WTC11 (cell line): Measurements from ENCODE around the gene SNRNP25. TPM values are rescaled to one million over a fixed set of nuclear protein-coding genes. Genes with fewer than 3 reads are reported as not detected.

Experiments
- ATAC-seq: fragments of 200-7000 bp; cut with Tn5 transposase; 2 replicates; pipeline ENCODE4 v1.10.0; 2021; ENCODE audit warnings: mild to moderate bottlenecking, moderate library complexity
- CTCF ChIA-PET: fragments of 300-600 bp; sonication (Branson Sonifier 250); formaldehyde crosslinking; loops from one replicate; lab custom pipeline; 2021; ENCODE audit warnings: antibody characterized with exemption; lab: Charles Lee
- POLR2A ChIA-PET: fragments of 350-600 bp; sonication (Branson Sonifier 250); formaldehyde crosslinking; loops from one replicate; lab custom pipeline; 2021; ENCODE audit warnings: antibody characterized with exemption; lab: Charles Lee
- DNase-seq: peaks from one replicate; pipeline ENCODE4 v3.0.0; 2021; ENCODE audit warnings: low spot score
- H3K27ac Mint-ChIP-seq: 2 replicates; pipeline ENCODE4 v1.8.0; 2021; ENCODE audit warnings: mixed read lengths
- H3K27me3 Mint-ChIP-seq: 2 replicates; pipeline ENCODE4 v1.8.0; 2021; ENCODE audit warnings: low read depth, mild to moderate bottlenecking, moderate library complexity, mixed read lengths
- H3K36me3 Mint-ChIP-seq: 2 replicates; pipeline ENCODE4 v1.8.0; 2021; ENCODE audit warnings: mixed read lengths
- H3K4me1 Mint-ChIP-seq: 2 replicates; pipeline ENCODE4 v1.8.0; 2022; ENCODE audit warnings: mixed read lengths
- H3K4me3 Mint-ChIP-seq: 2 replicates; pipeline ENCODE4 v1.8.0; 2021; ENCODE audit warnings: mild to moderate bottlenecking, moderate library complexity, mixed read lengths
- H3K9me3 Mint-ChIP-seq: 2 replicates; pipeline ENCODE4 v1.8.0; 2021; ENCODE audit warnings: mixed read lengths
- AR ChIP-seq: fragments of 250-450 bp; sonication (Bioruptor Pico); IDR thresholded peaks from 2 replicates; pipeline ENCODE4 v1.9.0; 2021; ENCODE audit warnings: mild to moderate bottlenecking
- E2F5 ChIP-seq: sonication (generic); formaldehyde crosslinking; IDR thresholded peaks from 2 replicates; pipeline ENCODE4 v1.8.1; 2022; ENCODE audit warnings: mild to moderate bottlenecking, moderate library complexity, missing genetic modification reagents
- ELF4 ChIP-seq: sonication (generic); formaldehyde crosslinking; IDR thresholded peaks from 2 replicates; pipeline ENCODE4 v1.8.1; 2022; ENCODE audit warnings: low read depth, mild to moderate bottlenecking, moderate library complexity, missing genetic modification reagents
- FOXK1 ChIP-seq: sonication (generic); formaldehyde crosslinking; IDR thresholded peaks from 2 replicates; pipeline ENCODE4 v1.8.0; 2022; ENCODE audit warnings: mild to moderate bottlenecking, moderate library complexity, missing genetic modification reagents
- FOXP4 ChIP-seq: sonication (generic); formaldehyde crosslinking; IDR thresholded peaks from 2 replicates; pipeline ENCODE4 v1.8.0; 2022; ENCODE audit warnings: mild to moderate bottlenecking, missing genetic modification reagents
- HMGA2 ChIP-seq: fragments of 250-450 bp; sonication (Bioruptor Pico); IDR thresholded peaks from 2 replicates; pipeline ENCODE4 v1.4.0; 2021; ENCODE audit warnings: mild to moderate bottlenecking, moderate library complexity
- JAZF1 ChIP-seq: fragments of 250-450 bp; sonication (Bioruptor Pico); IDR thresholded peaks from 2 replicates; pipeline ENCODE4 v1.9.0; 2021; ENCODE audit warnings: moderate library complexity, mild to moderate bottlenecking, inconsistent platforms
- KAT7 ChIP-seq: sonication (generic); formaldehyde crosslinking; IDR thresholded peaks from 2 replicates; pipeline ENCODE4 v1.8.1; 2023; ENCODE audit warnings: missing genetic modification reagents, mild to moderate bottlenecking, borderline replicate concordance
- MXD4 ChIP-seq: fragments of 250-450 bp; sonication (Bioruptor Pico); IDR thresholded peaks from 2 replicates; pipeline ENCODE4 v1.8.0; 2021; ENCODE audit warnings: mild to moderate bottlenecking, moderate library complexity, borderline replicate concordance
- OVOL2 ChIP-seq: fragments of 250-450 bp; sonication (Bioruptor Pico); IDR thresholded peaks from 2 replicates; pipeline ENCODE4 v1.9.0; 2021; ENCODE audit warnings: mild to moderate bottlenecking, borderline replicate concordance
- RELA ChIP-seq: sonication (generic); formaldehyde crosslinking; IDR thresholded peaks from 2 replicates; pipeline ENCODE4 v1.8.1; 2022; ENCODE audit warnings: missing genetic modification reagents, mild to moderate bottlenecking, borderline replicate concordance
- TCF7 ChIP-seq: sonication (generic); formaldehyde crosslinking; IDR thresholded peaks from 2 replicates; pipeline ENCODE4 v1.8.0; 2022; ENCODE audit warnings: mild to moderate bottlenecking, low read depth, missing genetic modification reagents, moderate library complexity
- ZNF317 ChIP-seq: sonication (generic); formaldehyde crosslinking; IDR thresholded peaks from 2 replicates; pipeline ENCODE4 v1.8.1; 2023; ENCODE audit warnings: low read depth, mild to moderate bottlenecking, moderate library complexity, missing genetic modification reagents, borderline replicate concordance
- ZNF396 ChIP-seq: fragments of 250-450 bp; sonication (Bioruptor Pico); IDR thresholded peaks from 2 replicates; pipeline ENCODE4 v1.8.0; 2021; ENCODE audit warnings: mild to moderate bottlenecking, moderate library complexity, borderline replicate concordance
- ZNF416 ChIP-seq: fragments of 250-450 bp; sonication (Bioruptor Pico); IDR thresholded peaks from 2 replicates; pipeline ENCODE4 v1.9.0; 2021; ENCODE audit warnings: mild to moderate bottlenecking, inconsistent platforms
- ZNF425 ChIP-seq: fragments of 250-450 bp; sonication (Bioruptor Pico); conservative IDR thresholded peaks from 2 replicates; pipeline ENCODE4 v1.9.0; 2021; ENCODE audit warnings: mild to moderate bottlenecking
- total RNA-seq: library from RNA; stranded (reverse); gene quantifications from 3 replicates; pipeline ENCODE4 v1.2.3, GENCODE V29; 2021
- TF ChIP-seq, protein P1 (sequence below): sonication (generic); formaldehyde crosslinking; IDR thresholded peaks from 2 replicates; pipeline ENCODE4 v1.8.1; 2022; ENCODE audit warnings: low read depth, mild to moderate bottlenecking, moderate library complexity, missing genetic modification reagents, borderline replicate concordance
- TF ChIP-seq, protein P2 (sequence below): sonication (generic); formaldehyde crosslinking; conservative IDR thresholded peaks from 2 replicates; pipeline ENCODE4 v1.8.1; 2023; ENCODE audit warnings: mild to moderate bottlenecking, low read depth, missing genetic modification reagents, moderate library complexity
- TF ChIP-seq, protein P3 (sequence below): sonication (generic); formaldehyde crosslinking; IDR thresholded peaks from 2 replicates; pipeline ENCODE4 v1.8.1; 2023; ENCODE audit warnings: mild to moderate bottlenecking, missing genetic modification reagents
- TF ChIP-seq, protein P4 (sequence below): sonication (generic); formaldehyde crosslinking; IDR thresholded peaks from 2 replicates; pipeline ENCODE4 v1.8.0; 2022; ENCODE audit warnings: mild to moderate bottlenecking, missing genetic modification reagents

SNRNP25 gene
- total RNA-seq, 1 experiment from 2014 or later = 55.9 TPM

GRCh38 chr16:104355-104754, 50.7 kb downstream of the SNRNP25 start:
- DNase-seq = no peak
- CTCF ChIA-PET = interaction anchor here (0.7 to 5.7 kb wide), 7 partner anchors 8 to 257 kb away, joined by 3 to 97 read pairs (median 66); partner anchors contain the start of gene RHBDF1
- H3K4me1 Mint-ChIP-seq = 0 out of 2 replicates have a peak, but pooled peaks cover 3% of the 10 kb centered on the region
- POLR2A ChIA-PET = no interaction called here
- no peak for ATAC-seq
- no peak overlapping the region for H3K27ac Mint-ChIP-seq
- TF ChIP-seq FOXK1 (CRISPR knock-in tag) = no peak
- no peaks in the 10 kb centered on the region for H3K9me3 Mint-ChIP-seq
- no peaks in the 10 kb centered on the region for H3K27me3 Mint-ChIP-seq
- peaks cover 7% of the 10 kb centered on the region for H3K36me3 Mint-ChIP-seq
- H3K4me3 Mint-ChIP-seq = no peak overlapping the region

- H3K27ac Mint-ChIP-seq = no peak overlapping the region
Observed at GRCh38 chr16:104928-105327, 51.3 kb downstream of the SNRNP25 start.

More at GRCh38 chr16:104928-105327, 51.3 kb downstream of the SNRNP25 start:
- no peak for ATAC-seq
- H3K4me3 Mint-ChIP-seq = no peak overlapping the region
- 0 out of 2 replicates have a peak, but pooled peaks cover 3% of the 10 kb centered on the region for H3K4me1 Mint-ChIP-seq
- TF ChIP-seq TCF7 = no peak
- no peak for TF ChIP-seq AR (CRISPR knock-in tag)
- no peak for TF ChIP-seq ZNF425
- TF ChIP-seq ELF4 (CRISPR knock-in tag) = no peak
- no peak for TF ChIP-seq MXD4 (CRISPR knock-in tag)
- no peak for TF ChIP-seq OVOL2 (CRISPR knock-in tag)
- TF ChIP-seq FOXP4 (CRISPR knock-in tag) = no peak
- no peak for TF ChIP-seq ZNF317 (CRISPR knock-in tag)
- TF ChIP-seq E2F5 (CRISPR knock-in tag) = no peak
- TF ChIP-seq KAT7 (CRISPR knock-in tag) = no peak
- TF ChIP-seq, protein P1, sequence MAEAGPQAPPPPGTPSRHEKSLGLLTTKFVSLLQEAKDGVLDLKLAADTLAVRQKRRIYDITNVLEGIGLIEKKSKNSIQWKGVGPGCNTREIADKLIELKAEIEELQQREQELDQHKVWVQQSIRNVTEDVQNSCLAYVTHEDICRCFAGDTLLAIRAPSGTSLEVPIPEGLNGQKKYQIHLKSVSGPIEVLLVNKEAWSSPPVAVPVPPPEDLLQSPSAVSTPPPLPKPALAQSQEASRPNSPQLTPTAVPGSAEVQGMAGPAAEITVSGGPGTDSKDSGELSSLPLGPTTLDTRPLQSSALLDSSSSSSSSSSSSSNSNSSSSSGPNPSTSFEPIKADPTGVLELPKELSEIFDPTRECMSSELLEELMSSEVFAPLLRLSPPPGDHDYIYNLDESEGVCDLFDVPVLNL = no peak
- TF ChIP-seq JAZF1 = no peak
- TF ChIP-seq, protein P2, sequence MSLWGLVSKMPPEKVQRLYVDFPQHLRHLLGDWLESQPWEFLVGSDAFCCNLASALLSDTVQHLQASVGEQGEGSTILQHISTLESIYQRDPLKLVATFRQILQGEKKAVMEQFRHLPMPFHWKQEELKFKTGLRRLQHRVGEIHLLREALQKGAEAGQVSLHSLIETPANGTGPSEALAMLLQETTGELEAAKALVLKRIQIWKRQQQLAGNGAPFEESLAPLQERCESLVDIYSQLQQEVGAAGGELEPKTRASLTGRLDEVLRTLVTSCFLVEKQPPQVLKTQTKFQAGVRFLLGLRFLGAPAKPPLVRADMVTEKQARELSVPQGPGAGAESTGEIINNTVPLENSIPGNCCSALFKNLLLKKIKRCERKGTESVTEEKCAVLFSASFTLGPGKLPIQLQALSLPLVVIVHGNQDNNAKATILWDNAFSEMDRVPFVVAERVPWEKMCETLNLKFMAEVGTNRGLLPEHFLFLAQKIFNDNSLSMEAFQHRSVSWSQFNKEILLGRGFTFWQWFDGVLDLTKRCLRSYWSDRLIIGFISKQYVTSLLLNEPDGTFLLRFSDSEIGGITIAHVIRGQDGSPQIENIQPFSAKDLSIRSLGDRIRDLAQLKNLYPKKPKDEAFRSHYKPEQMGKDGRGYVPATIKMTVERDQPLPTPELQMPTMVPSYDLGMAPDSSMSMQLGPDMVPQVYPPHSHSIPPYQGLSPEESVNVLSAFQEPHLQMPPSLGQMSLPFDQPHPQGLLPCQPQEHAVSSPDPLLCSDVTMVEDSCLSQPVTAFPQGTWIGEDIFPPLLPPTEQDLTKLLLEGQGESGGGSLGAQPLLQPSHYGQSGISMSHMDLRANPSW = no peak
- TF ChIP-seq ZNF396 (CRISPR knock-in tag) = no peak
- TF ChIP-seq ZNF416 = no peak
- TF ChIP-seq RELA (CRISPR knock-in tag) = no peak
- TF ChIP-seq, protein P3, sequence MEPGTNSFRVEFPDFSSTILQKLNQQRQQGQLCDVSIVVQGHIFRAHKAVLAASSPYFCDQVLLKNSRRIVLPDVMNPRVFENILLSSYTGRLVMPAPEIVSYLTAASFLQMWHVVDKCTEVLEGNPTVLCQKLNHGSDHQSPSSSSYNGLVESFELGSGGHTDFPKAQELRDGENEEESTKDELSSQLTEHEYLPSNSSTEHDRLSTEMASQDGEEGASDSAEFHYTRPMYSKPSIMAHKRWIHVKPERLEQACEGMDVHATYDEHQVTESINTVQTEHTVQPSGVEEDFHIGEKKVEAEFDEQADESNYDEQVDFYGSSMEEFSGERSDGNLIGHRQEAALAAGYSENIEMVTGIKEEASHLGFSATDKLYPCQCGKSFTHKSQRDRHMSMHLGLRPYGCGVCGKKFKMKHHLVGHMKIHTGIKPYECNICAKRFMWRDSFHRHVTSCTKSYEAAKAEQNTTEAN = no peak
- no peak for TF ChIP-seq HMGA2 (CRISPR knock-in tag)
- TF ChIP-seq, protein P4, sequence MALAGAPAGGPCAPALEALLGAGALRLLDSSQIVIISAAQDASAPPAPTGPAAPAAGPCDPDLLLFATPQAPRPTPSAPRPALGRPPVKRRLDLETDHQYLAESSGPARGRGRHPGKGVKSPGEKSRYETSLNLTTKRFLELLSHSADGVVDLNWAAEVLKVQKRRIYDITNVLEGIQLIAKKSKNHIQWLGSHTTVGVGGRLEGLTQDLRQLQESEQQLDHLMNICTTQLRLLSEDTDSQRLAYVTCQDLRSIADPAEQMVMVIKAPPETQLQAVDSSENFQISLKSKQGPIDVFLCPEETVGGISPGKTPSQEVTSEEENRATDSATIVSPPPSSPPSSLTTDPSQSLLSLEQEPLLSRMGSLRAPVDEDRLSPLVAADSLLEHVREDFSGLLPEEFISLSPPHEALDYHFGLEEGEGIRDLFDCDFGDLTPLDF (CRISPR knock-in tag) = no peak
- ChIA-PET CTCF (interaction anchor here (1.3 to 5.7 kb wide), 8 partner anchors 9 to 257 kb away, joined by 3 to 97 read pairs (median 40); partner anchors contain the start of gene RHBDF1), POLR2A (no interaction called here)
- no peaks in the 10 kb centered on the region for H3K9me3 Mint-ChIP-seq
- no peak for DNase-seq
- H3K36me3 Mint-ChIP-seq = peaks cover 12% of the 10 kb centered on the region
- no peaks in the 10 kb centered on the region for H3K27me3 Mint-ChIP-seq
